Left lobe of liver (tissue), 2 donors: ENCODE results near the gene OR52B6. TPM values are rescaled to one million over a fixed set of nuclear protein-coding genes. Genes with fewer than 3 reads are reported as not detected.
"Not testable (repeated sequence)": the region's sequence is repeated elsewhere in the genome, so short reads cannot be mapped to it uniquely, and the experiment has no call there.

Source experiments
- ATAC-seq: fragments of 200-7000 bp; cut with Tn5 transposase; one replicate; pipeline ENCODE4 v1.9.1; 2020; ENCODE audit warnings: mild to moderate bottlenecking, moderate library complexity
- DNase-seq: peaks from one replicate; pipeline ENCODE4 v3.0.0-alpha.2; 2020; ENCODE audit warnings: low spot score
- total RNA-seq: library from RNA; stranded (reverse); gene quantifications from one replicate; pipeline ENCODE4 v1.2.1, GENCODE V29; 2021
- donor health status: DM: no; HTN: no; CAD: no; lungs with moderate emphysema.
- donor health status: DM: no; HTN: yes; CAD: no.

The OR52B6 gene
- total RNA-seq = not detected

- ATAC-seq (no peak), DNase-seq (no peak)
These were observed at the start of gene OR52B6 for GRCh38 chr11:5580577-5580976. Gene OR52B6 (plus strand): TSS chr11:5580877. CDS start chr11:5580877, 0 bp downstream.

GRCh38 chr11:5531053-5531831 is 49.4 kb upstream of the OR52B6 start:
- ATAC-seq = no peak
- DNase-seq = no peak

- no peak for ATAC-seq
These were observed 46.6 kb upstream of the OR52B6 start for GRCh38 chr11:5534046-5534445.

GRCh38 chr11:5536482-5536881 is 44.2 kb upstream of the OR52B6 start:
- DNase-seq (no peak), ATAC-seq (no peak)

More at GRCh38 chr11:5534046-5534445, 46.6 kb upstream of the OR52B6 start:
- DNase-seq = no peak

- DNase-seq (no peak), ATAC-seq (no peak)
These were observed 39.2 kb upstream of the OR52B6 start for GRCh38 chr11:5541427-5541826.

- ATAC-seq (no peak), DNase-seq (no peak)
These were observed 34.2 kb upstream of the OR52B6 start for GRCh38 chr11:5546457-5546856.

GRCh38 chr11:5547982-5548381 is 32.7 kb upstream of the OR52B6 start:
- no peak for ATAC-seq
- DNase-seq = no peak

GRCh38 chr11:5548440-5548839 is 32.2 kb upstream of the OR52B6 start, which contains the start of gene OR52H1:
Gene OR52H1 (minus strand): TSS chr11:5548540. CDS start chr11:5545505, 3,035 bp downstream.
- ATAC-seq (no peak), DNase-seq (no peak)

GRCh38 chr11:5550440-5551095 is 30.1 kb upstream of the OR52B6 start:
- DNase-seq = no peak
- no peak for ATAC-seq

- no peak for ATAC-seq
- DNase-seq = no peak
These were observed 27.3 kb upstream of the OR52B6 start for GRCh38 chr11:5553343-5553742.

- DNase-seq = no peak
- ATAC-seq = no peak
These were observed 24.0 kb upstream of the OR52B6 start for GRCh38 chr11:5556596-5557188.

GRCh38 chr11:5557751-5558150 is 22.9 kb upstream of the OR52B6 start:
- ATAC-seq (no peak), DNase-seq (no peak)

- ATAC-seq = no peak
- no peak for DNase-seq
These were observed 16.2 kb upstream of the OR52B6 start for GRCh38 chr11:5564259-5565019.

- ATAC-seq = no peak
These were observed 6.0 kb upstream of the OR52B6 start for GRCh38 chr11:5574654-5575053.

GRCh38 chr11:5575152-5575551 is 5.5 kb upstream of the OR52B6 start:
- ATAC-seq = no peak
- DNase-seq = no peak

More at GRCh38 chr11:5574654-5575053, 6.0 kb upstream of the OR52B6 start:
- no peak for DNase-seq

- no peak for DNase-seq
These were observed 3.6 kb upstream of the OR52B6 start for GRCh38 chr11:5577101-5577500.

GRCh38 chr11:5581014-5581413 is 337 bp downstream of the OR52B6 start:
- ATAC-seq (no peak), DNase-seq (no peak)

More at GRCh38 chr11:5577101-5577500, 3.6 kb upstream of the OR52B6 start:
- ATAC-seq = no peak

GRCh38 chr11:5584458-5584857 is 3.8 kb downstream of the OR52B6 start:
- not testable (repeated sequence) for ATAC-seq, DNase-seq

- ATAC-seq, DNase-seq: not testable (repeated sequence)
These were observed 9.2 kb downstream of the OR52B6 start for GRCh38 chr11:5589906-5590305.

- ATAC-seq = no peak
These were observed 10.9 kb downstream of the OR52B6 start for GRCh38 chr11:5591613-5592012.

GRCh38 chr11:5592615-5593014 is 11.9 kb downstream of the OR52B6 start:
- DNase-seq = no peak
- ATAC-seq = no peak

More at GRCh38 chr11:5591613-5592012, 10.9 kb downstream of the OR52B6 start:
- no peak for DNase-seq
